ENCODE measurements around the gene ARHGAP42.

Gene ARHGAP42

DNA sequence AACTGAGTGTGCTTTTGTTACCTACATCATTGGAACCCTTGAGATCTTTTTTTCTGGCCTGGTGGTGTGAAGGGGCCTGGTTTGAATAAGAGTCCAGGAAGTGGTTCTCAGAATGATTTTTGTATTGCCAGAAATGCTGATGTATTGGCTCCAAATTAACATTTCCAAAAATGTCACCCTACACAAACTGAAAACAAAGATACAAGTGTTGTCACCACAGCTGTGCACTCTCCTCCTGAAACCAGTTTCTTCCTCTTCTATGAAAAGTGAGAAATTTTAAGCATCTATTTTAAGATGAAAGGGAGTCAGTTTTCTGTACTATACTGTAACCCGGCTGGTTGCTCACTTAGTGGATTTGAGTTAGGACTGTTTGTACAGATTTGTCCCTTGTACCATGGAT lies 223.7 kb downstream of the ARHGAP42 start:
- H3K4me3 Mint-ChIP-seq: no peak overlapping the region
- H3K36me3 Mint-ChIP-seq (ENCODE audit: insufficient read depth): no peaks in the 10 kb centered on the region
- no peaks in the 10 kb centered on the region for H3K27me3 Mint-ChIP-seq
- H3K9me3 Mint-ChIP-seq: peaks cover 6 to 7% of the 10 kb centered on the region in 2 donors
- DNase-seq: no peak
- H3K4me1 Mint-ChIP-seq (ENCODE audit: low read depth in 2 of 2): no peaks in the 10 kb centered on the region
- no peak for ATAC-seq (replicated peaks)
- H3K27ac Mint-ChIP-seq: no peak overlapping the region

GRCh38 chr11:100914415-100915110 lies 227.5 kb downstream of the ARHGAP42 start:
- Mint-ChIP-seq H3K36me3 (ENCODE audit: insufficient read depth) (no peaks in the 10 kb centered on the region), H3K4me3 (no peak overlapping the region), H3K27ac (no peak overlapping the region)

GRCh38 chr11:100918551-100919500 lies 231.7 kb downstream of the ARHGAP42 start:
- H3K4me1 Mint-ChIP-seq (ENCODE audit: low read depth in 2 of 2): no peaks in the 10 kb centered on the region
- no peak overlapping the region for H3K27ac Mint-ChIP-seq
- H3K36me3 Mint-ChIP-seq (ENCODE audit: insufficient read depth): no peaks in the 10 kb centered on the region
- no peak for DNase-seq
- H3K4me3 Mint-ChIP-seq: no peak overlapping the region
- peaks cover 4 to 15% of the 10 kb centered on the region in 2 donors for H3K9me3 Mint-ChIP-seq
- ATAC-seq (replicated peaks): no peak
- H3K27me3 Mint-ChIP-seq: no peaks in the 10 kb centered on the region

More at GRCh38 chr11:100914415-100915110, 227.5 kb downstream of the ARHGAP42 start:
- no peaks in the 10 kb centered on the region for H3K4me1 Mint-ChIP-seq (ENCODE audit: low read depth in 2 of 2)
- no peak for ATAC-seq (replicated peaks)
- no peak for DNase-seq
- no peaks in the 10 kb centered on the region for H3K27me3 Mint-ChIP-seq
- peaks cover 9 to 15% of the 10 kb centered on the region in 2 donors for H3K9me3 Mint-ChIP-seq

DNA sequence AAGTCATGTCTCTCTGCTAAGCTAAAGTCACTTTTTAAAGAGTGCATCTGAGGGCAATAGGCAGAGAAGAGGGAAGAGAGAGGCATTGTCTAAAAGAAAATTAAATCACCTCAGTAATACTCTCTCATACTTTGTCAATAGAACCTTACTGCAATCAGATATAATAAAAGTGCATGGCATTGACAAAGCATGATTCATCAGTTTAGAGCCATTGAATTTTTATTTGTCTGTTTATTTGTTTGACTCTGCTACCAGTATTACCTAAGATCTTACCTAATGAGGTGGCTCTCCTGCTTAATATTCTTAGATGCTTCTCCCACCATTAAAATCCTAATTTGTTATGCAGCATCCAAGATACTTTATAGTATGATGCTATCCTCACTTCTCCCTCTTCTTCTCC lies 233.5 kb downstream of the ARHGAP42 start:
- Mint-ChIP-seq H3K36me3 (ENCODE audit: insufficient read depth) (no peaks in the 10 kb centered on the region), H3K4me3 (no peak overlapping the region), H3K27ac (no peak overlapping the region), H3K4me1 (ENCODE audit: low read depth in 2 of 2) (no peaks in the 10 kb centered on the region), H3K9me3 (peaks cover 3 to 7% of the 10 kb centered on the region in 2 donors), H3K27me3 (no peaks in the 10 kb centered on the region)
- DNase-seq (no peak), ATAC-seq (replicated peaks) (no peak)

DNA sequence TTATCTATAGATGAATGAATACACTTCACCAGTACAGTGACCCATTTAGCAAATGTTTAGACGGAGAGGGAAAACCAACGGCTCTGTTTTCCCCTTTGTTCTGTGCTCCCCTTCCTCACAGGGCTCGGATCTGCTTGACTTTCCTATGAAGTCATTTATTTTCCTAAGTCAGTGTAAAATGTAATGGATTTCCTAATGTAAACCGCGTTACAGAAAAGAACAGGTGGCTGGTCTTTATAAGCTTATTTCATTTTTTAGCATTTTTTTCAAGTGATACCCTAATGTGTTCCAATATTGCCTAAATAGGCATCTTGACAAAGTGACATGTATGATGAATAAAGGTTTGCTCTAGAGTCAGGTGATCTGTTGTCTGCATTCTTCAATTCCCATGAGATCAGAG lies 235.0 kb downstream of the ARHGAP42 start:
- no peaks in the 10 kb centered on the region for H3K36me3 Mint-ChIP-seq (ENCODE audit: insufficient read depth)
- DNase-seq (no peak), ATAC-seq (replicated peaks) (no peak)
- H3K27me3 Mint-ChIP-seq: no peaks in the 10 kb centered on the region
- no peak overlapping the region for H3K4me3 Mint-ChIP-seq
- peaks cover 3 to 7% of the 10 kb centered on the region in 2 donors for H3K9me3 Mint-ChIP-seq
- no peak overlapping the region for H3K27ac Mint-ChIP-seq
- no peaks in the 10 kb centered on the region for H3K4me1 Mint-ChIP-seq (ENCODE audit: low read depth in 2 of 2)

- no peak for DNase-seq
- ATAC-seq (replicated peaks): no peak
- Mint-ChIP-seq H3K9me3 (no peaks in the 10 kb centered on the region), H3K4me3 (no peak overlapping the region), H3K4me1 (ENCODE audit: low read depth in 2 of 2) (no peaks in the 10 kb centered on the region), H3K36me3 (ENCODE audit: insufficient read depth) (no peaks in the 10 kb centered on the region), H3K27me3 (no peaks in the 10 kb centered on the region), H3K27ac (no peak overlapping the region)
These were observed 236.5 kb downstream of the ARHGAP42 start for GRCh38 chr11:100923555-100923954.

DNA sequence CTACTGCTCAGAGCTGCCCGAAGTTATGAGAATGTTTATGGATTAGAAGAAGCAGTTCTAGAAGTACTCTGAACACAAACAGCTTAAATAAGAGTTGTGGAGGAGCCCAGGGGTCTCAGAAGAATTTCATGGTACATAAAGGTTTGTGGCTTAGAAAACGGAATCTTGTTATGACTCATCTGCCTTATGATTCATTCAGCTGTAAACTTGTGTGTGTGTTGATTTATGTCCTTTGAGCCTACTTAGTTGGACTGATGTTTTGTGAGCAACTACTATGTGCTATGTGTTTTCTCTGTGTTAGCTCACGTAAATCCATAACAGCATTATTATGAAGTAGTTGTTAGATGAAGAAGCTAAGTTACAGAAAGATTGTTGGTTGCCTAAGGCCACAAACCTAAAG lies 238.8 kb downstream of the ARHGAP42 start:
- no peak overlapping the region for H3K27ac Mint-ChIP-seq
- DNase-seq: no peak

DNA sequence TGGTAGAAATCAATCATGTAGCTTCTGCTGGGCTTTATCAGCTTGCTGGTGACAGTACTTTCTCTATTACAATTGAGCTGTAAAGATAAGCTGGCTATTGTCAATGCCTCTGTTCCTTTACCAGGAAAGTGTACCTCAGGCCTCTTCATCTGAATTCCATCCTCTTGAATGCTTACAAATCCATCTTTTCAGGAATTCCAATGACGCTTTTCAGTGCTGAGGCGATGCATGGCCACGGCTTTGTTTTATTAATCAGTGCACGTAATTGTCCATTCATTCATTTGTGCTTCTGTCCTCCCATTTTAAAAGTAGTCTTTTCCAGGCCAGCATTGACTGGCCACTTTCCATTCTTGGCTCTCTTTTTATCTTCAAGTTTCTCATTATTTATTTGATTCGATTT lies 240.5 kb downstream of the ARHGAP42 start:
- Mint-ChIP-seq H3K27ac (no peak overlapping the region), H3K27me3 (no peaks in the 10 kb centered on the region), H3K4me1 (ENCODE audit: low read depth in 2 of 2) (no peaks in the 10 kb centered on the region), H3K9me3 (no peaks in the 10 kb centered on the region), H3K4me3 (no peak overlapping the region), H3K36me3 (ENCODE audit: insufficient read depth) (no peaks in the 10 kb centered on the region)
- DNase-seq (no peak), ATAC-seq (replicated peaks) (no peak)

More for the DNA sequence above, 238.8 kb downstream of the ARHGAP42 start:
- no peaks in the 10 kb centered on the region for H3K27me3 Mint-ChIP-seq
- H3K4me3 Mint-ChIP-seq: no peak overlapping the region
- no peaks in the 10 kb centered on the region for H3K9me3 Mint-ChIP-seq
- no peaks in the 10 kb centered on the region for H3K36me3 Mint-ChIP-seq (ENCODE audit: insufficient read depth)
- H3K4me1 Mint-ChIP-seq (ENCODE audit: low read depth in 2 of 2): no peaks in the 10 kb centered on the region
- ATAC-seq (replicated peaks): no peak

DNA sequence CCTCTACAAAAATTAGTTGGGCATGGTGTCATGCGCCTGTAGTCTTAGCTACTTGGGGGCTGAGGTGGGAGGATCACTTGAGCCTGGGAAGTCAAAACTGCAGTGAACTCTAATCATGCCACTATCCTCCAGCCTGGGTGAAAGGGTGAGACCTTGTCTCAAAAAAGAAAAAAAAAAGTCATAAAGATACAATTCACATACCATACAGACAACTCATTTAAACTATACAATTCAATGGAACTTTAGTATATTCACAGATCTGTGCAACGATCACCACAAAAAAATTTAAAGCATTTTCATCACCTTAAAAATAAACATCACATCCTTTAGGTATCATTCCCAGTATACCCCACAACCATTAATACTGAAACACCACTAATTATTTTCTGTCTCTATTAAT lies 241.3 kb downstream of the ARHGAP42 start:
- Mint-ChIP-seq H3K4me1 (ENCODE audit: low read depth in 2 of 2) (no peaks in the 10 kb centered on the region), H3K4me3 (no peak overlapping the region), H3K27me3 (no peaks in the 10 kb centered on the region), H3K9me3 (no peaks in the 10 kb centered on the region), H3K36me3 (ENCODE audit: insufficient read depth) (no peaks in the 10 kb centered on the region), H3K27ac (no peak overlapping the region)
- no peak for ATAC-seq (replicated peaks)
- DNase-seq: no peak

- DNase-seq (no peak), ATAC-seq (replicated peaks) (no peak)
- H3K4me3 Mint-ChIP-seq: no peak overlapping the region
- no peaks in the 10 kb centered on the region for H3K36me3 Mint-ChIP-seq (ENCODE audit: insufficient read depth)
- H3K4me1 Mint-ChIP-seq (ENCODE audit: low read depth in 2 of 2): no peaks in the 10 kb centered on the region
- no peaks in the 10 kb centered on the region for H3K9me3 Mint-ChIP-seq
- no peaks in the 10 kb centered on the region for H3K27me3 Mint-ChIP-seq
- H3K27ac Mint-ChIP-seq: no peak overlapping the region
These were observed 242.3 kb downstream of the ARHGAP42 start for GRCh38 chr11:100929377-100929776.

DNA sequence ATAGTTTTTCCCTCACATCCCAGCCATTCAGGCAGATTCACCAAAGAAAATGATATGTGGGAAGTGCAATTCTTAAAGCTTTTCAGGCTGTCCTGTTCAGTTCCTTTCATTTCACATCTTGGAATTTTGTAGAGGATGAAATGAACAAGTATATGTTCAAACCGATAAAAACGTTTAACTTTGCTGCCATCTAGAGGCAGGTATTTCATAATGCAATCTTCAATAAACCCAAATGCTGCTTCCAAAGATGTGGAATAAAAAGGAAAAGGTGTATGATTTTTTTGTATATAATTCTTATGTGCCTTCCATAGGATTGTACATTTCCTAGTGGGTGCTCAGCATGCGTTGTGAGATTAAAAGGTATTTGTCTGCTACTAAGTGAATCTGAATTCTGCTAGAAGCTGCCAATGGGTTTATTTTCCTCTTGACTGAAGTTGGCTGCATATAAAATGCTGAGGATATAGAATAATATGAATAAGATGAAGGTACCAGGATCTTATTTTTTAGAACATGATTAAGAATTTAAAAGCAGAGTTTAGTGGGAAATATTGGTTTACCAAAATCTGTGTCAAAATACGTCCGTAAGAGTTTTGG lies 243.2 kb downstream of the ARHGAP42 start:
- Mint-ChIP-seq H3K4me1 (ENCODE audit: low read depth in 2 of 2) (no peaks in the 10 kb centered on the region), H3K36me3 (ENCODE audit: insufficient read depth) (no peaks in the 10 kb centered on the region), H3K4me3 (no peak overlapping the region), H3K27ac (no peak overlapping the region), H3K9me3 (no peaks in the 10 kb centered on the region), H3K27me3 (no peaks in the 10 kb centered on the region)
- no peak for DNase-seq
- no peak for ATAC-seq (replicated peaks)

DNA sequence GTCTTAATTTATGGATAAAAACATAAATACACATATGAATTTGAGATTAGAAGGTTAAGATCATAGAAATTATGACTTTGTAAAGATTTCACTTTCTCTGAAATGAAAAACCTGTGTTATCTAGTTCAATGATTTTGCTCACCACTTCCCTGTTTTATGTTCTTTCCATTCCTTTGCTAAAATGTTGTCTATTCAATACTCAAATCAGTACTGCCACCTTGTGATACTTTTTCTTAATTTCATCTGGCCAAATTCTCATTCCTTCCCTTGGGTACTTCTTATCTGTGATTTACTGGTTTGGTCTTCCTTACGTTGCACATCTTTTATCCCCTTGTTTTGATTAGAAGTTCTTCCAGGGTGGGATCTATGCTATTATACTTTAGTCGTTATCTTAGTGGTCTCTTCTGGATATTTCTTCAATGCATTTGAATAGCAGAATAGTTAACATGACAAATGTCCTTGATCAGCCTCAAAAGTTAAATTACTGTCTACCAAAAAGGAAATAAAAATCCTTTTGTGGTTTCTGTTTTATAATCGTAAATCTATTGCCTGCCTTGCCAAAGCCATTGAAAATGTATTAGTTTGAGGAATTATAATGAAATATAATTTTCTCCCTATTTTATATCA lies 245.5 kb downstream of the ARHGAP42 start:
- no peaks in the 10 kb centered on the region for H3K36me3 Mint-ChIP-seq (ENCODE audit: insufficient read depth)

DNA sequence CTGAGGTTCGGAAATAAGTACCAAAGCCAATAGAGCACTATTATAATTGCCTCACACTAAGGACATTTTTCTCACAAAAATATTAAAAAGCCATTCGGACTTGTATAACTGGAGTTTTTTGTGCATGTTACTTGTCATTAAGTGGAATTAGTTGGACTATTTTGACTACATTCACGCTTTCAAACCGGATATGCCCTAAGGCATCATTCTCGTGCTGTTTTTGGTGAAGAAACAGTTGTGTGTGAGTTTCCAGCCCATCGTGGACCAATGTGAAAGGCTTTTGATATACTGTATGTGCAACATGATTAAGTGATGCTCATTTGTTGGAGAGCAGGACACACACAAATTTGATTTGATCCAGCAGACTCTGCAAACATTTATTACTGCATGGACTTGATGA lies 249.7 kb downstream of the ARHGAP42 start:
- DNase-seq (no peak), ATAC-seq (replicated peaks) (no peak)
- Mint-ChIP-seq H3K36me3 (ENCODE audit: insufficient read depth) (no peaks in the 10 kb centered on the region), H3K27me3 (no peaks in the 10 kb centered on the region), H3K9me3 (peaks cover 9 to 14% of the 10 kb centered on the region in 2 donors), H3K4me3 (no peak overlapping the region), H3K4me1 (ENCODE audit: low read depth in 2 of 2) (no peaks in the 10 kb centered on the region), H3K27ac (no peak overlapping the region)

More for the DNA sequence above, 245.5 kb downstream of the ARHGAP42 start:
- ATAC-seq (replicated peaks) (no peak), DNase-seq (no peak)
- Mint-ChIP-seq H3K27ac (no peak overlapping the region), H3K27me3 (no peaks in the 10 kb centered on the region), H3K4me1 (ENCODE audit: low read depth in 2 of 2) (no peaks in the 10 kb centered on the region), H3K4me3 (no peak overlapping the region), H3K9me3 (peaks cover 0 to 1% of the 10 kb centered on the region in 2 donors)
